ENCODE data around the gene ALDH2. TPM values are rescaled to one million over a fixed set of nuclear protein-coding genes. Genes with fewer than 3 reads are reported as not detected.
A peak's percentile ranks its signal among the peaks of the same experiment; 100 is the strongest.
"Not testable (repeated sequence)": the region's sequence is repeated elsewhere in the genome, so short reads cannot be mapped to it uniquely, and the experiment has no call there.

ALDH2 gene
- total RNA-seq, 1 experiment from 2014 or later, result 27.9 TPM

DNA sequence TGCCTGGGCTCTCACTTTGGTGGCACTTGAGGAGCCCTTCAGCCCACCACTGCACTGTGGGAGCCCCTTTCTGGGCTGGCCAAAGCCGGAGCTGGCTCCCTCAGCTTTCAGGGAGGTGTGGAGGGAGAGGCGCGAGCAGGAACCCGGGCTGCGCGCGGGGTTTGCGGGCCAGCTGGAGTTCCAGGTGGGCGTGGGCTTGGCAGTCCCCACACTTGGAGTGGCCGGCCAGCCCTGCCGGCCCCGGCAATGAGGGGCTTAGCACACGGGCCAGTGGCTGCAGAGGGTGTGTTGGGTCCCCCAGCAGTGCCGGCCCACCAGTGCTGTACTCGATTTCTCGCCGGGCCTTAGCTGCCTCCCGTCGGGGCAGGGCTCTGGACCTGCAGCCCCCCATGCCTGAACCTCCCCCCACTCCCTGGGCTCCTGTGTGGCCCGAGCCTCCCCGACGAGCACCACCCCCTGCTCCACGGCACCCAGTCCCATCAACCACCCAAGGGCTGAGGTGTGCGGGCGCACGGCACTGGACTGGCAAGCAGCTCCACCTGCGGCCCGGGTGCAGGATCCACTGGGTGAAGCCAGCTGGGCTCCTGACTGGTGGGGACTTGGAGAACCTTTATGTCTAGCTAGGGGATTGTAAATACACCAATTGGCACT is 68.9 kb downstream of the ALDH2 start:
- H3K4me3 ChIP-seq; DNase-seq (ENCODE audit: low read depth in 1 of 2, low spot score in 2 of 2); H3K4me1 ChIP-seq (replicated peaks); H3K27me3 ChIP-seq (replicated peaks); H3K27ac ChIP-seq; H3K9me3 ChIP-seq (replicated peaks): not testable (repeated sequence)
- peaks cover 13% of the 10 kb centered on the region for H3K36me3 ChIP-seq

DNA sequence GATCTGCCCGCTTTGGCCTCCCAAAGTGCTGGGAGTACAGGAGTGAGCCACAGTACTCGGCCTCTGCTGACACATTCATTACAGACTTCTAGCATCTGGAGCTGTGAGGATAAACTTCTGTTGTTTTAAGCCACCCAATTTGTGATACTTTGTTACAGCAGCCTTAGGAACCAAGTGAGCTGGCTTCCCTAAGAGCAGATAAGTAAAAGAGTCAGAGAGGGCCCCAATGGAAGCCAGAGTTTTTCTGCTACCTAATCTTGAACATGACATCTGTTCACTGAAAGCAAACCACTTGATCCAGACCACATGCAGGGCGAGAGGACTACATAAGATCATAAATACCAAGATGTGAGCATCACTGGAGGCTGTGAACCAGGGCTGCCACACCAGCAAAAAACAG is 71.6 kb downstream of the ALDH2 start:
- DNase-seq (ENCODE audit: low read depth in 1 of 2, low spot score in 2 of 2), result no peak

DNA sequence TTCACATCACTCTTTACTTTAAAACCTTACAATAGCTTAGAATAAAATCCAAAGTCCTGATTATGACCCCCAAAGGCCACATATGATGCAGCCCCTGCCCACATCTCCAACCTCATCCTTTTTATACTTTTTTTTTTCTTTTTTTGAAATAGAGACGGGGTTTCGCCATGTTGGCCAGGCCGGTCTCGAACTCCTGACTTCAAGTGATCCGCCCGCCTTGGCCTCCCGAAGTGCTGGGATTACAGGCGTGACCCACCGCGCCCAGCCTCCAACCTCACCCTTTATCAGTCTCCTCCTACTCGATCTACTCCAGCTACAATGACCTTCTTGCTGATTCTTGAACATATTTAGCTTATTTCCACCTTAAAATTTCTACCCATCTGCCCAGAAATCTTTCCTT is 74.1 kb downstream of the ALDH2 start:
- peaks cover 15% of the 10 kb centered on the region for H3K4me1 ChIP-seq (replicated peaks)
- peaks cover 35% of the 10 kb centered on the region for H3K36me3 ChIP-seq
- H3K27me3 ChIP-seq (replicated peaks), result no peaks in the 10 kb centered on the region
- H3K9me3 ChIP-seq (replicated peaks), result no peaks in the 10 kb centered on the region
- DNase-seq (ENCODE audit: low read depth in 1 of 2, low spot score in 2 of 2), result no peak
- H3K27ac ChIP-seq, result no peak overlapping the region
- peak overlapping the region; percentile 96 for H3K4me3 ChIP-seq

More for the DNA sequence above, 71.6 kb downstream of the ALDH2 start:
- Histone ChIP-seq H3K27ac (no peak overlapping the region), H3K4me1 (replicated peaks) (peaks cover 11% of the 10 kb centered on the region; the same call in 1 of the 2 replicates), H3K36me3 (peaks cover 21% of the 10 kb centered on the region), H3K4me3 (no peak overlapping the region), H3K9me3 (replicated peaks) (no peaks in the 10 kb centered on the region), H3K27me3 (replicated peaks) (no peaks in the 10 kb centered on the region)

DNA sequence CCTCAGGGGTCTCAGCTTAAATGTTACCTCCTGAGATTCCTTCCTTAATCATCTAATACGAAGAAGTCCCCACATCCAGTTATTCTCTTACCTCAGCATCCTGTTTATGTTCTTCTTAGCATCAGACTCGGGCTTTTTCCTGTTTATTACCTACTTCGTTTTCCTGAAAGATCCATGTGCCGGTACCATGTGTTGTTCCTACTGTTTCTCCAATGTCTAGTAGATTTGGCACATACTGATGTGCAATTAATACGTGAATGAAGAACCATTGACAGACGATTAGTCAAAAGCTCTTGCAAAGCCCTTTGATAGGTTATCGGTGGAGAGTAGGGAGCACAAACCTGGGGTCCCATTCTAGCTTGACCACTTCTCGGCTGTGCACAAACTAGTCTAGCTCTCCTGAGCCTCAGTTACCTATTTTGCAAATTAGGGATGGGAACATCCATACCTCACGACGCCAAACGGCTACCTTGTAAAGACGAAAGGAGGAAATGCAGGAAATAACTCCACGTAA is 74.6 kb downstream of the ALDH2 start:
- no peaks in the 10 kb centered on the region for H3K9me3 ChIP-seq (replicated peaks)
- peak overlapping the region; percentile 96 for H3K27ac ChIP-seq
- peaks cover 38% of the 10 kb centered on the region for H3K36me3 ChIP-seq
- no peaks in the 10 kb centered on the region for H3K27me3 ChIP-seq (replicated peaks)
- DNase-seq (ENCODE audit: low read depth in 1 of 2, low spot score in 2 of 2), result no peak
- H3K4me3 ChIP-seq, result peak overlapping the region; percentile 96
- H3K4me1 ChIP-seq (replicated peaks), result peaks cover 15% of the 10 kb centered on the region

DNA sequence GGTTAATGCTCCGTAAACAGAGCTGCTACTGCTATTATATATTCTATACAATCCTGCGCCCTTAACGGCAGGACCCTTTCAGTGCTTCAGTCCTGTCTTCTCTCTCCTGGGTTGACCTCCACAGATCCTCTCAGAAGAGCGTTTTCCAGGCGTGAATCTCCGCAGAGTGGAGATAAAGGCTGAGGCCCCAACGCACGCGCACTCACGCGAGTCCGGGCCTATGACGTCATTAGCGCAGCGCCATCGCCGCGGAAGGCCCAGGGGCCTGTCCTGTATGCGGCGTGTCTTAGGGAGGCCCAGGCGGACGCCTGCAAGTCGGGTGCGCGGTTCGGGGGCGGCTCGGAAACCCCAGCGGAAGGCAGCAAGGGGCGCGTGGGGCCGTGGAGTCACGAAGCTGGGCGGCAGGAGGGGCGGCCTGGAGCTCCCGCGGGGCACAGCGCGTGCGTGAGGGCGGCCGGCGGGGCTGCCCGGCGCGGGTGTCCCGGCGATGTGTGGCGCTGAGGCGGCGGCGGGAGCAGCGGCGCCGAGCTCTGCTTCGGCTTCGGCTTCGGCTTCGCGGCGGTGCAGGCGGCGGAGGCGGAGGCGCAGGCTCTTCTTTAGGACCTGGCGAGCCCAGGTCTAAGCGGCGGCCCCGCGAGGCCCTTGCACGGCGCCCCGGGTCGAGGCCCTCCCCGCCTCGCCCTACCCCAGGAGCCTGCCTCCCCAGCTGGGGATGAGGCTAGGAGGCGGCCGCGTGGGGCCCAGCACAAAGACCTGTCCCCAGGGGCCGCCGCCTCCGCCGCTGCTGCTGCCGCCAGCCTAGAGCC is 75.2 kb downstream of the ALDH2 start, which contains the start of gene MAPKAPK5:
Gene MAPKAPK5, plus strand, starts transcription at position 479 of the 806 bp plus-strand sequence. CDS start 506 bp downstream, outside the sequence.
- H3K27ac ChIP-seq, result peak within 1 kb of the TSS; percentile 96
- peak; percentile 92 to 94 for DNase-seq (ENCODE audit: low read depth in 1 of 2, low spot score in 2 of 2)
- H3K36me3 ChIP-seq, result peaks cover 41% of the 10 kb centered on the region
- peaks cover 18% of the 10 kb centered on the region for H3K4me1 ChIP-seq (replicated peaks)
- H3K27me3 ChIP-seq (replicated peaks), result no peaks in the 10 kb centered on the region
- no peaks in the 10 kb centered on the region for H3K9me3 ChIP-seq (replicated peaks)
- H3K4me3 ChIP-seq, result peak within 1 kb of the TSS; percentile 96

DNA sequence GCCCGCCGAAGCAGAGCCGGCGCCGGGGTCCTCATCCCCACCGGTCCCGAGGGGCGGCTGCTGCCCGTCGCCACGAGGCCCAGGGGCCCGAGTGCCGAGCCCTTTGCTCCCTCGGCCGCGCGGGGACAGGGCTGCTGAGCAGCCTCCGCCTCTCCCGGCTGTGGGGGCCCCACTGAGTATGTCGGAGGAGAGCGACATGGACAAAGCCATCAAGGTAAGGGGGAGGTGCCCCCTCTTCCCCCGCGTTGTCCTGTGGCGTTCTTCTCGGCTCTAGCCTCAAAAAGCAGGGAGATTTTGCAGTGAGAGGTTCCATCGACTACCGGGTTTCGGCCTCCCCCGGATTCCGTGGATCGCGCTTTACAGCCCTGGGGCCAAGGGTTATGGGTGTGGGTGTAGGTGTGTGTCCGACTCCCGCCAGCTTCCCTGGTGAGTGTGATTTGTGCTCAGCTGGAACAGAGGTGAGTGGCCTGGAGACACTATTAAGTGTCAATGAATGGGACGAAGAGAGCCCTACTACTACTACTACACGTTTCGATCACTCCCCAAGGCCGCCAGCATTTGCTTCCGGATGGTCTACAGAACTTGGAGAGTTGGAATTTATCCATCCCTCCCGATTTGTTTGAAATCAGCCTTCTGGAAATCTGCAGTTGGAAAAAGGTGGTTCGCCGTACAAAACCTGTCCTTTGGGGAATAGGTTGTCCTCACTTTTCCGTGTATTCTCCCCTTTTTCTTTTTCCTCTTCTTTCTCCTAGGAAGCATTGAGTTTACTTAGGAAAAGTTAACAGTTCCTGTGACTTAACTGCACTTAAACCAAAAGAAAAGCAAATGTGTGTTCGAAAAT is 76.0 kb downstream of the ALDH2 start:
- H3K36me3 ChIP-seq, result peaks cover 45% of the 10 kb centered on the region

DNA sequence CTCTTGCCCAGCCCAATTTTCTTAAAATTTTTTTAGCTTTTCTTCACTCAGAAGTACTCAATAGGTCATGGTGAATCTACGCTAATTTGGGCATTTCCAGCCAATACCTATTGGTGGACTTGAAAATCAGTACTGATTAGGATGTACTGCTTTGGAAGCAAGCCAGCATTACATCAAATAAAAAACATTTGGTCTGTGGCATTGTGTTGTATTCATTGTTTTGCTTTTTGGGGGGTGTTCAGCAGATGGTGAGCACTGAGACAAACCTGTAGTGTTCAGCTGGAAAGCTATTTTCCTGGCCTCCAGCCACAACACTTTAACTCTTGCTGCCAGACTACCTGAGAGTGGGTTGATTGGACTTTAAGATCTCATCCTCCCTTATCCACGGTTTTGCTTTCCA is 79.3 kb downstream of the ALDH2 start:
- peaks cover 37% of the 10 kb centered on the region for H3K36me3 ChIP-seq
- DNase-seq (ENCODE audit: low read depth in 1 of 2, low spot score in 2 of 2), result no peak

More for the DNA sequence above, 76.0 kb downstream of the ALDH2 start:
- DNase-seq (ENCODE audit: low read depth in 1 of 2, low spot score in 2 of 2), result no peak
- peak overlapping the region; percentile 96 for H3K4me3 ChIP-seq
- peaks cover 18% of the 10 kb centered on the region for H3K4me1 ChIP-seq (replicated peaks)
- H3K27me3 ChIP-seq (replicated peaks), result no peaks in the 10 kb centered on the region
- H3K27ac ChIP-seq, result peak overlapping the region; percentile 96
- no peaks in the 10 kb centered on the region for H3K9me3 ChIP-seq (replicated peaks)

DNA sequence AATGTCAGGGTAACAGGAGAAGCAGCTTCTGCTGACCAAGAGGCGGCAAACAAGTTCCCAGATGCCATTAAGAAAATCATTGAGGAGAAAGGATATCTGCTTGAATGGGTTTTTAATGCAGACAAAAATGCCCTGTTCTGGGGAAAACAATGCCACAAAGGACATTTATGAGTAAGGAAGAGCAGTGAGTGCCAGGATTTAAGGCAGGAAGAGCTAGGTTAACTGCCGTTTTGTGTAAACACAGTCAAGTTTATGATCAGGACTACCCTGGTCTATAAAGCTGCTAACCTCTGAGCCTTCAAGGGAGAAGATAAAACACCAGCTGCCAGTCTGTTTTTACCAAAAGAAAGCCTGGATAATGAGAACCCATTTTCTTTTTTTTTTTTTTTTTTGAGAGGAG is 83.8 kb downstream of the ALDH2 start:
- Histone ChIP-seq H3K27me3 (replicated peaks) (no peaks in the 10 kb centered on the region), H3K27ac (no peak overlapping the region), H3K4me1 (replicated peaks) (0 out of 2 replicates have a peak, but pooled peaks cover 3% of the 10 kb centered on the region), H3K4me3 (no peak overlapping the region), H3K36me3 (peaks cover 27% of the 10 kb centered on the region), H3K9me3 (replicated peaks) (no peaks in the 10 kb centered on the region)
- no peak for DNase-seq (ENCODE audit: low read depth in 1 of 2, low spot score in 2 of 2)

More for the DNA sequence above, 79.3 kb downstream of the ALDH2 start:
- Histone ChIP-seq H3K4me3 (no peak overlapping the region), H3K9me3 (replicated peaks) (no peaks in the 10 kb centered on the region), H3K27ac (no peak overlapping the region), H3K27me3 (replicated peaks) (no peaks in the 10 kb centered on the region), H3K4me1 (replicated peaks) (peaks cover 12% of the 10 kb centered on the region)

DNA sequence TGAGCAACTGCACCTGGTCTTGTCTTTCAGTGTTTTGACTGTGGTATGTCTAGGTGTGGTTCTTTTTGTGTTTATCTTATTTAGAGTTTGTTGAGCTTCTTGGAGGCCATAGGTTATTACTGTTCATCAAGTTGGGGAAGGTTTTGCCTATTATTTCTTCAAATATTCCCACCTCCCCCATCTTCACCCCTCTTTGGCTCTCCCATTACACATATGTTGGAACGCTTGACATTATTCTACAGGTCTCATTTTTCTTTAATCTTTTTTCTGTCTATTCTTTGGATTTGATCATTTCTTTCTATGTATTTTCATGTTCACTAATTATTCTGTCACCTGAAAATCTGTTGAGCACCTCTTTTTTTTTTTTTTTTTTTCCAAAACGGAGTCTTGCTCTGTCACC is 91.5 kb downstream of the ALDH2 start:
- Histone ChIP-seq H3K4me1 (replicated peaks) (no peaks in the 10 kb centered on the region), H3K27me3 (replicated peaks) (no peaks in the 10 kb centered on the region), H3K27ac (no peak overlapping the region), H3K36me3 (no peaks in the 10 kb centered on the region; the same call in 1 of the 2 replicates), H3K4me3 (no peak overlapping the region), H3K9me3 (replicated peaks) (no peaks in the 10 kb centered on the region)
- no peak for DNase-seq (ENCODE audit: low read depth in 1 of 2, low spot score in 2 of 2)

DNA sequence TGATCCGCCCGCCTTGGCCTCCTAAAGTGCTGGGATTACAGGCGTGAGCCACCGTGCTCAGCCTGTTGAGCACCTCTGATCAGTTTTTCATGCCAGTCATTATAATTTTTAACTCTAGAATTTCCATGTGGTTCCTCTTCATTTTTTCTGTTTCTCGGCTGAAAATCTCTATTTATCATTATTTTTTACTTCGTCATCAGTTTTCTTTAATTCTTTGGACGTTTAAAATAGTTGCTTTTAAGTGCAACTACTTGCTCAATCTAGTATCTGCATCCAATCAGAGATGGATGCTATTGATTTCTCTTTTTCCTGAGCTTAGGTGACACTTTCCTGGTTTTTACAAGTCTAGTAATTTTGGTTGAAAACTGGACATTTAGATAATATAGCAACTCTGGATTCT is 92.0 kb downstream of the ALDH2 start:
- no peak overlapping the region for H3K27ac ChIP-seq
- H3K4me3 ChIP-seq, result no peak overlapping the region
- H3K9me3 ChIP-seq (replicated peaks), result no peaks in the 10 kb centered on the region
- DNase-seq (ENCODE audit: low read depth in 1 of 2, low spot score in 2 of 2), result no peak
- H3K4me1 ChIP-seq (replicated peaks), result no peaks in the 10 kb centered on the region
- no peaks in the 10 kb centered on the region; the same call in 1 of the 2 replicates for H3K36me3 ChIP-seq
- no peaks in the 10 kb centered on the region for H3K27me3 ChIP-seq (replicated peaks)

DNA sequence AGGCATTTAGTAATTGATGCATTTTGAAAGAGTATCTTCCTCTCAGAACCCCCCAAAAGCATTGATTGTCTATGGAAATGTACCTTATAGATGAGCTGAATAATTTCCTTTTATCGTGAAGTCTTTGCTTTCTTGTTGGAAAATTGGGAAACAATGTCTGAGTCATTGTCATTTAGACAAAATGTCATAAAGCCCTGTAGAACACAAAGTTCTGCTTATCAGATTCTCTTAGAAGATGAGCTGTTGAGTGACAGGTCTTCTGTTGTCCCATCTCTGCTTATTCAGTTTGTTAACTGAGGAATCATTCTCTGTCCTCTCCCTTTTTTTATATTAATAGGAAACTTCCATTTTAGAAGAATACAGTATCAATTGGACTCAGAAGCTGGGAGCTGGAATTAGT is 98.2 kb downstream of the ALDH2 start:
- Histone ChIP-seq H3K4me3 (no peak overlapping the region), H3K4me1 (replicated peaks) (no peaks in the 10 kb centered on the region), H3K27me3 (replicated peaks) (no peaks in the 10 kb centered on the region), H3K36me3 (peaks cover 39% of the 10 kb centered on the region), H3K9me3 (replicated peaks) (no peaks in the 10 kb centered on the region), H3K27ac (no peak overlapping the region)
- no peak for DNase-seq (ENCODE audit: low read depth in 1 of 2, low spot score in 2 of 2)

All from SJSA1 (cell line).